GM23248 (cell line): ENCODE results near the gene SLIT2. TPM values are rescaled to one million over a fixed set of nuclear protein-coding genes. Genes with fewer than 3 reads are reported as not detected.

ENCODE experiments used
- DNase-seq: peaks from one replicate; pipeline ENCODE4 v3.0.0-alpha.2; 2015
- H2AFZ ChIP-seq: fragments of 200-600 bp; sonication (generic); 2 replicates; pipeline ENCODE4 v1.6.1; 2016; ENCODE audit warnings: antibody characterized with exemption
- H3F3A ChIP-seq: fragments of 200-600 bp; sonication (generic); 2 replicates; pipeline ENCODE4 v1.6.1; 2016; ENCODE audit warnings: mild to moderate bottlenecking, antibody characterized with exemption, mixed run types; ENCODE audit not compliant: insufficient read depth
- H3K27ac ChIP-seq: fragments of 200-600 bp; sonication (generic); 2 replicates; pipeline ENCODE4 v1.5.1; 2016; ENCODE audit warnings: mild to moderate bottlenecking
- H3K27me3 ChIP-seq: fragments of 200-600 bp; sonication (generic); replicated peaks from 2 replicates; pipeline ENCODE4 v1.6.1; 2016; ENCODE audit warnings: mild to moderate bottlenecking; ENCODE audit not compliant: insufficient read depth
- H3K36me3 ChIP-seq: fragments of 200-600 bp; sonication (generic); 2 replicates; pipeline ENCODE4 v1.6.1; 2016; ENCODE audit warnings: low read depth, mild to moderate bottlenecking
- H3K4me1 ChIP-seq: fragments of 200-600 bp; sonication (generic); 2 replicates; pipeline ENCODE4 v1.6.1; 2016; ENCODE audit warnings: mild to moderate bottlenecking; ENCODE audit not compliant: insufficient read depth
- H3K4me2 ChIP-seq: fragments of 200-600 bp; sonication (generic); one replicate; pipeline ENCODE4 v1.6.1; 2016; ENCODE audit warnings: mild to moderate bottlenecking; ENCODE audit not compliant: unreplicated experiment
- H3K4me3 ChIP-seq: fragments of 200-600 bp; sonication (generic); 2 replicates; pipeline ENCODE4 v1.5.1; 2016; ENCODE audit warnings: mild to moderate bottlenecking
- H3K79me2 ChIP-seq: fragments of 200-600 bp; sonication (generic); 2 replicates; pipeline ENCODE4 v1.6.1; 2016; ENCODE audit warnings: mild to moderate bottlenecking; ENCODE audit not compliant: insufficient read depth
- H3K9ac ChIP-seq: fragments of 200-600 bp; sonication (generic); 2 replicates; pipeline ENCODE4 v1.6.1; 2016; ENCODE audit warnings: mild to moderate bottlenecking
- H3K9me2 ChIP-seq: fragments of 200-600 bp; sonication (generic); 2 replicates; pipeline ENCODE4 v1.6.1; 2016; ENCODE audit warnings: mixed run types, mild to moderate bottlenecking, moderate library complexity; ENCODE audit not compliant: insufficient read depth
- H3K9me3 ChIP-seq: fragments of 200-600 bp; sonication (generic); one replicate; pipeline ENCODE4 v1.6.1; 2017; ENCODE audit warnings: low read depth
- H4K20me1 ChIP-seq: fragments of 200-600 bp; sonication (generic); 2 replicates; pipeline ENCODE4 v1.6.0; 2016; ENCODE audit not compliant: insufficient read depth
- EZH2 ChIP-seq: fragments of 200-600 bp; sonication (generic); IDR thresholded peaks from 2 replicates; pipeline ENCODE4 v1.6.1; 2018; ENCODE audit warnings: antibody characterized with exemption, mild to moderate bottlenecking; ENCODE audit not compliant: insufficient read depth, poor library complexity, severe bottlenecking
- EZH2phosphoT487 ChIP-seq: fragments of 200-600 bp; sonication (generic); IDR thresholded peaks from 2 replicates; pipeline ENCODE4 v1.6.1; 2018; ENCODE audit warnings: antibody characterized with exemption, moderate library complexity, mild to moderate bottlenecking, low read depth; ENCODE audit not compliant: insufficient read depth
- WGBS, 2 experiments: methylation state at CpG; one replicate each; pipeline ENCODE4 v1.1.6; 2015 to 2017; ENCODE audit warnings: low lambda C conversion rate in 2 of 2, low coverage in 1 of 2; ENCODE audit errors: missing lambda C conversion rate in 2 of 2; 5-methylcytosine and 5-hydroxymethylcytosine counted together
- in situ Hi-C: fragments of 300-500 bp; cut with MboI; formaldehyde crosslinking; loops from 2 replicates; pipeline ENCODE4 v1.15.0; 2020
- polyA plus RNA-seq: library from polyadenylated mRNA; unstranded; fragments of >200 nt; fragmentation: Nextera tagmentation; extraction: Ambion mirVana; gene quantifications from 2 replicates; pipeline ENCODE4 v1.2.1, GENCODE V29; 2016
- total RNA-seq: library from RNA; depleted of rRNA; stranded (reverse); fragments of >200 nt; shearing (Covaris generic); gene quantifications from 2 replicates; pipeline ENCODE4 v1.2.3, GENCODE V29; 2014

Gene SLIT2
- total and polyA plus RNA-seq, 2 experiments from 2014 or later: 23.0 to 50.8 TPM

- no peaks in the 10 kb centered on the region for H3K79me2 ChIP-seq
- H2AFZ ChIP-seq: no peak overlapping the region
- peak; percentile 9 for DNase-seq
- 0 out of 2 replicates have a peak, but pooled peaks cover 4% of the 10 kb centered on the region for H3F3A ChIP-seq
- H4K20me1 ChIP-seq: no peaks in the 10 kb centered on the region
- H3K4me3 ChIP-seq: no peak overlapping the region
- H3K4me1 ChIP-seq: peaks cover 12% of the 10 kb centered on the region; the same call in 1 of the 2 replicates
- H3K9ac ChIP-seq: no peak overlapping the region
- H3K9me2 ChIP-seq: no peaks in the 10 kb centered on the region
- H3K4me2 ChIP-seq: no peak overlapping the region
- no peak for TF ChIP-seq EZH2
- TF ChIP-seq EZH2phosphoT487: no peak
- in situ Hi-C loops: no loop called here
- H3K27ac ChIP-seq: no peak overlapping the region
- no peaks in the 10 kb centered on the region for H3K36me3 ChIP-seq
- H3K27me3 ChIP-seq: no peaks in the 10 kb centered on the region
- no peaks in the 10 kb centered on the region for H3K9me3 ChIP-seq
Measured at GRCh38 chr4:20219521-20219920, 32.2 kb upstream of the SLIT2 start.

- H3K4me2 ChIP-seq: no peak overlapping the region
- H3K27ac ChIP-seq: no peak overlapping the region
- H3K4me1 ChIP-seq: no peaks in the 10 kb centered on the region
- no peak for DNase-seq
- H3K36me3 ChIP-seq: no peaks in the 10 kb centered on the region
- no peaks in the 10 kb centered on the region for H3F3A ChIP-seq
- TF ChIP-seq EZH2 (no peak), EZH2phosphoT487 (no peak)
- H3K4me3 ChIP-seq: no peak overlapping the region
- H3K79me2 ChIP-seq: no peaks in the 10 kb centered on the region
- no peaks in the 10 kb centered on the region for H3K9me2 ChIP-seq
- WGBS, 2 experiments: 96 to 98% methylated on average over 3 of the region's 3 CpGs
- H3K9ac ChIP-seq: no peak overlapping the region
- H3K9me3 ChIP-seq: no peaks in the 10 kb centered on the region
- in situ Hi-C loops: loop anchor here (25.0 kb wide), 1 partner anchor 1551 kb away; no protein-coding TSS in a partner anchor
- H4K20me1 ChIP-seq: no peaks in the 10 kb centered on the region
- no peaks in the 10 kb centered on the region for H3K27me3 ChIP-seq
- no peak overlapping the region for H2AFZ ChIP-seq
Measured at GRCh38 chr4:20237894-20238537, 13.7 kb upstream of the SLIT2 start.

- H3K27ac ChIP-seq: peak overlapping the region; percentile 56
- H2AFZ ChIP-seq: peak overlapping the region; percentile 36; the same call in 1 of the 2 replicates
- WGBS, 2 experiments: 0% methylated on average over 3 of the region's 3 CpGs
- no peaks in the 10 kb centered on the region for H4K20me1 ChIP-seq
- no peaks in the 10 kb centered on the region for H3K36me3 ChIP-seq
- H3K4me3 ChIP-seq: 0 out of 2 replicates have a peak overlapping the region, but pooled peaks have one; percentile 20
- H3K9me3 ChIP-seq: no peaks in the 10 kb centered on the region
- peak; percentile 90 for DNase-seq
- H3K79me2 ChIP-seq: peaks cover 11% of the 10 kb centered on the region
- no peaks in the 10 kb centered on the region for H3K27me3 ChIP-seq
- peaks cover 16% of the 10 kb centered on the region for H3F3A ChIP-seq
- H3K9ac ChIP-seq: peak overlapping the region; percentile 26; the same call in 1 of the 2 replicates
- peak overlapping the region; percentile 42 for H3K4me2 ChIP-seq
- in situ Hi-C loops: loop anchor here (10.0 to 25.0 kb wide), 2 partner anchors 933 to 1561 kb away; no protein-coding TSS in a partner anchor
- peaks cover 23% of the 10 kb centered on the region for H3K4me1 ChIP-seq
- H3K9me2 ChIP-seq: no peaks in the 10 kb centered on the region
- no peak for TF ChIP-seq EZH2
- TF ChIP-seq EZH2phosphoT487: no peak
Measured at GRCh38 chr4:20248155-20248558, 3.5 kb upstream of the SLIT2 start.

- peak overlapping the region; percentile 11; the same call in 1 of the 2 replicates for H3K27ac ChIP-seq
- TF ChIP-seq EZH2: no peak
- TF ChIP-seq EZH2phosphoT487: no peak
- in situ Hi-C loops: loop anchor here (10.0 to 25.0 kb wide), 2 partner anchors 935 to 1562 kb away; no protein-coding TSS in a partner anchor
- H3K9me3 ChIP-seq: no peaks in the 10 kb centered on the region
- no peaks in the 10 kb centered on the region for H3K27me3 ChIP-seq
- 0 out of 2 replicates have a peak overlapping the region, but pooled peaks have one; percentile 17 for H2AFZ ChIP-seq
- no peak overlapping the region for H3K4me3 ChIP-seq
- H3K4me1 ChIP-seq: peaks cover 23% of the 10 kb centered on the region
- WGBS, 2 experiments: 61 to 66% methylated on average over 2 of the region's 2 CpGs
- peaks cover 16% of the 10 kb centered on the region for H3F3A ChIP-seq
- peak overlapping the region; percentile 23 for H3K9ac ChIP-seq
- peaks cover 23% of the 10 kb centered on the region for H3K79me2 ChIP-seq
- peak overlapping the region; percentile 17 for H3K4me2 ChIP-seq
- no peaks in the 10 kb centered on the region for H4K20me1 ChIP-seq
- no peaks in the 10 kb centered on the region for H3K9me2 ChIP-seq
- DNase-seq: peak; percentile 76
- H3K36me3 ChIP-seq: no peaks in the 10 kb centered on the region
Measured at GRCh38 chr4:20249333-20249732, 2.4 kb upstream of the SLIT2 start.
